NCI-H2081 treated with DMSO at 0.1 percent for 48 hours (cell line): ENCODE measurements around the gene KNSTRN.

Experiments used
- DNase-seq: peaks from one replicate; lab custom pipeline; 2025; lab: John Stamatoyannopoulos, UW

Gene KNSTRN

GRCh38 chr15:40366457-40367370, 15.8 kb upstream of the KNSTRN start:
- no peak for DNase-seq

GRCh38 chr15:40367371-40367685, 15.2 kb upstream of the KNSTRN start:
- DNase-seq: no peak

GRCh38 chr15:40367686-40368611, 14.6 kb upstream of the KNSTRN start:
- no peak for DNase-seq

GRCh38 chr15:40368719-40369473, 13.6 kb upstream of the KNSTRN start:
- DNase-seq: no peak

GRCh38 chr15:40369474-40369869, 13.0 kb upstream of the KNSTRN start:
- no peak for DNase-seq

GRCh38 chr15:40369971-40370370, 12.6 kb upstream of the KNSTRN start:
- DNase-seq: no peak

GRCh38 chr15:40372981-40373380, 9.5 kb upstream of the KNSTRN start:
- no peak for DNase-seq

GRCh38 chr15:40377606-40378005, 4.9 kb upstream of the KNSTRN start:
- DNase-seq: no peak

- DNase-seq: no peak
Observed at GRCh38 chr15:40379374-40379773, 3.1 kb upstream of the KNSTRN start.

- DNase-seq: no peak
Observed at GRCh38 chr15:40379853-40380252, 2.7 kb upstream of the KNSTRN start.

GRCh38 chr15:40380636-40381035, 1.9 kb upstream of the KNSTRN start:
- no peak for DNase-seq

GRCh38 chr15:40381818-40382529, 547 bp upstream of the KNSTRN start:
- no peak for DNase-seq

GRCh38 chr15:40386480-40386879, 4.0 kb downstream of the KNSTRN start:
- DNase-seq: no peak

GRCh38 chr15:40388941-40389823, 6.7 kb downstream of the KNSTRN start:
- DNase-seq: no peak

- no peak for DNase-seq
Observed at GRCh38 chr15:40389824-40390595, 7.5 kb downstream of the KNSTRN start.

GRCh38 chr15:40392986-40393948, 10.7 kb downstream of the KNSTRN start:
- no peak for DNase-seq

GRCh38 chr15:40397688-40398412, 15.3 kb downstream of the KNSTRN start:
- no peak for DNase-seq

GRCh38 chr15:40398413-40398873, 15.9 kb downstream of the KNSTRN start:
- no peak for DNase-seq
